ENCODE data around the gene NCAPD2. TPM values are rescaled to one million over a fixed set of nuclear protein-coding genes. Genes with fewer than 3 reads are reported as not detected.
"Not testable (repeated sequence)": the region's sequence is repeated elsewhere in the genome, so short reads cannot be mapped to it uniquely, and the experiment has no call there.

Gene NCAPD2
- total RNA-seq, 1 donor from 2014 or later, result 106 TPM

GRCh38 chr12:6547987-6548386 lies 54.1 kb downstream of the NCAPD2 start:
- H3K27ac Mint-ChIP-seq, result no peak overlapping the region
- no peaks in the 10 kb centered on the region for H3K27me3 Mint-ChIP-seq
- DNase-seq, result no peak
- peaks cover 20% of the 10 kb centered on the region for H3K4me1 Mint-ChIP-seq
- no peak overlapping the region for H3K4me3 Mint-ChIP-seq
- H3K36me3 Mint-ChIP-seq (ENCODE audit: low read depth), result peaks cover 38% of the 10 kb centered on the region
- intact Hi-C loops (cut with micrococcal nuclease), result no loop called here
- no peaks in the 10 kb centered on the region for H3K9me3 Mint-ChIP-seq

GRCh38 chr12:6548556-6548955 lies 54.7 kb downstream of the NCAPD2 start:
- H3K27me3 Mint-ChIP-seq, result no peaks in the 10 kb centered on the region
- no peak overlapping the region for H3K27ac Mint-ChIP-seq
- H3K4me1 Mint-ChIP-seq, result peaks cover 21% of the 10 kb centered on the region

GRCh38 chr12:6548966-6549683 lies 55.2 kb downstream of the NCAPD2 start:
- Mint-ChIP-seq H3K27me3 (no peaks in the 10 kb centered on the region), H3K4me3 (no peak overlapping the region), H3K27ac (peak overlapping the region; percentile 46), H3K36me3 (ENCODE audit: low read depth) (peaks cover 40% of the 10 kb centered on the region), H3K4me1 (peaks cover 25% of the 10 kb centered on the region), H3K9me3 (no peaks in the 10 kb centered on the region)
- DNase-seq, result no peak
- intact Hi-C loops (cut with micrococcal nuclease), result no loop called here

More at GRCh38 chr12:6548556-6548955, 54.7 kb downstream of the NCAPD2 start:
- intact Hi-C loops (cut with micrococcal nuclease), result no loop called here
- no peak for DNase-seq
- H3K9me3 Mint-ChIP-seq, result no peaks in the 10 kb centered on the region
- no peak overlapping the region for H3K4me3 Mint-ChIP-seq
- H3K36me3 Mint-ChIP-seq (ENCODE audit: low read depth), result peaks cover 40% of the 10 kb centered on the region

- no peak for DNase-seq
- intact Hi-C loops (cut with micrococcal nuclease), result no loop called here
- peaks cover 31% of the 10 kb centered on the region for H3K4me1 Mint-ChIP-seq
- H3K27me3 Mint-ChIP-seq, result no peaks in the 10 kb centered on the region
- H3K27ac Mint-ChIP-seq, result no peak overlapping the region
- no peaks in the 10 kb centered on the region for H3K9me3 Mint-ChIP-seq
- H3K36me3 Mint-ChIP-seq (ENCODE audit: low read depth), result peaks cover 37% of the 10 kb centered on the region
- no peak overlapping the region for H3K4me3 Mint-ChIP-seq
Measured at GRCh38 chr12:6549684-6550151, 55.8 kb downstream of the NCAPD2 start.

- no peak for DNase-seq
- Mint-ChIP-seq H3K4me1 (peaks cover 36% of the 10 kb centered on the region), H3K27me3 (no peaks in the 10 kb centered on the region), H3K4me3 (no peak overlapping the region), H3K27ac (no peak overlapping the region), H3K9me3 (no peaks in the 10 kb centered on the region), H3K36me3 (ENCODE audit: low read depth) (peaks cover 41% of the 10 kb centered on the region)
- intact Hi-C loops (cut with micrococcal nuclease), result no loop called here
Measured at GRCh38 chr12:6550294-6551062, 56.6 kb downstream of the NCAPD2 start.

- H3K4me3 Mint-ChIP-seq, result no peak overlapping the region
- no peak for DNase-seq
- intact Hi-C loops (cut with micrococcal nuclease), result no loop called here
- H3K4me1 Mint-ChIP-seq, result peaks cover 34% of the 10 kb centered on the region
- no peaks in the 10 kb centered on the region for H3K9me3 Mint-ChIP-seq
- peak overlapping the region; percentile 20 for H3K27ac Mint-ChIP-seq
- H3K27me3 Mint-ChIP-seq, result no peaks in the 10 kb centered on the region
- H3K36me3 Mint-ChIP-seq (ENCODE audit: low read depth), result peaks cover 38% of the 10 kb centered on the region
Measured at GRCh38 chr12:6551063-6551461, 57.2 kb downstream of the NCAPD2 start.

GRCh38 chr12:6551496-6552139 lies 57.7 kb downstream of the NCAPD2 start:
- intact Hi-C loops (cut with micrococcal nuclease), result no loop called here
- H3K27ac Mint-ChIP-seq, result no peak overlapping the region
- no peaks in the 10 kb centered on the region for H3K27me3 Mint-ChIP-seq
- DNase-seq, result no peak
- peaks cover 37% of the 10 kb centered on the region for H3K4me1 Mint-ChIP-seq
- peaks cover 39% of the 10 kb centered on the region for H3K36me3 Mint-ChIP-seq (ENCODE audit: low read depth)
- H3K4me3 Mint-ChIP-seq, result no peak overlapping the region
- H3K9me3 Mint-ChIP-seq, result no peaks in the 10 kb centered on the region

- H3K27ac Mint-ChIP-seq, result no peak overlapping the region
Measured at GRCh38 chr12:6552140-6552551, 58.2 kb downstream of the NCAPD2 start.

GRCh38 chr12:6553051-6553868 lies 59.4 kb downstream of the NCAPD2 start:
- peaks cover 37% of the 10 kb centered on the region for H3K36me3 Mint-ChIP-seq (ENCODE audit: low read depth)
- H3K9me3 Mint-ChIP-seq, result no peaks in the 10 kb centered on the region
- peaks cover 40% of the 10 kb centered on the region for H3K4me1 Mint-ChIP-seq
- H3K27me3 Mint-ChIP-seq, result no peaks in the 10 kb centered on the region
- peak overlapping the region; percentile 47 for H3K4me3 Mint-ChIP-seq
- DNase-seq, result no peak
- H3K27ac Mint-ChIP-seq, result peak overlapping the region; percentile 0
- intact Hi-C loops (cut with micrococcal nuclease), result no loop called here

More at GRCh38 chr12:6552140-6552551, 58.2 kb downstream of the NCAPD2 start:
- no peaks in the 10 kb centered on the region for H3K9me3 Mint-ChIP-seq
- intact Hi-C loops (cut with micrococcal nuclease), result no loop called here
- peak overlapping the region; percentile 8 for H3K4me3 Mint-ChIP-seq
- no peaks in the 10 kb centered on the region for H3K27me3 Mint-ChIP-seq
- no peak for DNase-seq
- H3K4me1 Mint-ChIP-seq, result peaks cover 40% of the 10 kb centered on the region
- H3K36me3 Mint-ChIP-seq (ENCODE audit: low read depth), result peaks cover 40% of the 10 kb centered on the region

- peak; percentile 86 for DNase-seq
- Mint-ChIP-seq H3K36me3 (ENCODE audit: low read depth) (peaks cover 36% of the 10 kb centered on the region), H3K9me3 (no peaks in the 10 kb centered on the region), H3K4me3 (peak overlapping the region; percentile 92), H3K4me1 (peaks cover 39% of the 10 kb centered on the region), H3K27me3 (no peaks in the 10 kb centered on the region), H3K27ac (peak overlapping the region; percentile 81)
- intact Hi-C loops (cut with micrococcal nuclease), result loop anchor here (5.0 kb wide), 2 partner anchors 92 to 273 kb away; partner anchors contain the start of gene P3H3
Measured at GRCh38 chr12:6554168-6555017, 60.5 kb downstream of the NCAPD2 start.

- H3K27me3 Mint-ChIP-seq, result no peaks in the 10 kb centered on the region
- H3K9me3 Mint-ChIP-seq, result no peaks in the 10 kb centered on the region
- H3K36me3 Mint-ChIP-seq (ENCODE audit: low read depth), result peaks cover 43% of the 10 kb centered on the region
- intact Hi-C loops (cut with micrococcal nuclease), result loop anchor here (5.0 kb wide), 2 partner anchors 93 to 272 kb away; partner anchors contain the start of gene P3H3
- H3K4me3 Mint-ChIP-seq, result peak overlapping the region; percentile 92
- peak overlapping the region; percentile 81 for H3K27ac Mint-ChIP-seq
- H3K4me1 Mint-ChIP-seq, result peaks cover 40% of the 10 kb centered on the region
- DNase-seq, result peak; percentile 69
Measured at GRCh38 chr12:6555018-6555691, 61.3 kb downstream of the NCAPD2 start.

GRCh38 chr12:6556496-6556817 lies 62.6 kb downstream of the NCAPD2 start:
- H3K9me3 Mint-ChIP-seq, H3K27me3 Mint-ChIP-seq, DNase-seq: not testable (repeated sequence)
- H3K4me3 Mint-ChIP-seq, result peak overlapping the region; percentile 92
- peaks cover 51% of the 10 kb centered on the region for H3K36me3 Mint-ChIP-seq (ENCODE audit: low read depth)
- peak overlapping the region; percentile 60 for H3K27ac Mint-ChIP-seq
- intact Hi-C loops (cut with micrococcal nuclease), result loop anchor here (1.0 to 5.0 kb wide), 4 partner anchors 22 to 271 kb away; partner anchors contain the start of genes GAPDH and P3H3
- H3K4me1 Mint-ChIP-seq, result peaks cover 37% of the 10 kb centered on the region

Measured in activated CD4-positive, alpha-beta T cell treated with anti-CD3 and anti-CD28 coated beads, Interleukin-2, amount 10 ng/mL, durations not matched to agents 24 days and 14 days (primary cell).